NCI-H1417 (cell line): Measurements from ENCODE around the gene SCRN2.

Experiments used
- DNase-seq, 3 experiments: peaks; one replicate each; lab custom pipeline; 2025; lab: John Stamatoyannopoulos, UW

Gene SCRN2

GRCh38 chr17:47872019-47872650 is 31.1 kb upstream of the SCRN2 start:
- no peak for DNase-seq

- DNase-seq = no peak
Observed at GRCh38 chr17:47871048-47871447, 30.0 kb upstream of the SCRN2 start.

- DNase-seq = peak in 1 of 3 experiments; percentile 33
Observed at GRCh38 chr17:47870056-47870455, 29.0 kb upstream of the SCRN2 start.

GRCh38 chr17:47869114-47869513 is 28.0 kb upstream of the SCRN2 start:
- peak in 1 of 3 experiments; percentile 74 for DNase-seq

GRCh38 chr17:47867813-47868533 is 26.9 kb upstream of the SCRN2 start:
- no peak for DNase-seq

- no peak for DNase-seq
Observed at GRCh38 chr17:47866941-47867340, 25.9 kb upstream of the SCRN2 start.

- peak; percentile 16 to 63 (median 34) for DNase-seq
Observed at GRCh38 chr17:47864791-47865216, 23.7 kb upstream of the SCRN2 start.

GRCh38 chr17:47862621-47863440 is 21.8 kb upstream of the SCRN2 start:
- peak in 2 of 3 experiments; percentile 56 to 77 for DNase-seq

GRCh38 chr17:47860386-47860785 is 19.3 kb upstream of the SCRN2 start:
- DNase-seq = no peak

- DNase-seq = no peak
Observed at GRCh38 chr17:47857551-47858455, 16.7 kb upstream of the SCRN2 start.

- no peak for DNase-seq
Observed at GRCh38 chr17:47856830-47857229, 15.8 kb upstream of the SCRN2 start.

GRCh38 chr17:47855737-47856136 is 14.7 kb upstream of the SCRN2 start:
- DNase-seq = no peak

GRCh38 chr17:47853616-47854015 is 12.5 kb upstream of the SCRN2 start:
- DNase-seq = no peak

GRCh38 chr17:47852113-47852949 is 11.3 kb upstream of the SCRN2 start:
- no peak for DNase-seq

- DNase-seq = no peak
Observed at GRCh38 chr17:47851764-47852112, 10.7 kb upstream of the SCRN2 start.

- peak; percentile 80 to 91 (median 88) for DNase-seq
Observed at GRCh38 chr17:47850692-47851573, 9.9 kb upstream of the SCRN2 start, which contains the start of gene SP6. SP6 (minus strand) TSS chr17:47851163; CDS start chr17:47848429, 2,734 bp downstream.

GRCh38 chr17:47850373-47850691 is 9.3 kb upstream of the SCRN2 start:
- DNase-seq = peak in 1 of 3 experiments; percentile 53

GRCh38 chr17:47848198-47848513 is 7.1 kb upstream of the SCRN2 start:
- DNase-seq = no peak

GRCh38 chr17:47847341-47848197 is 6.5 kb upstream of the SCRN2 start:
- no peak for DNase-seq
